NCI-H2196 (cell line): Measurements from ENCODE around the gene SLC48A1.

Experiments
- DNase-seq: peaks from one replicate; lab custom pipeline; 2025; ENCODE audit not compliant: unreplicated experiment; lab: John Stamatoyannopoulos, UW

The SLC48A1 gene

DNA sequence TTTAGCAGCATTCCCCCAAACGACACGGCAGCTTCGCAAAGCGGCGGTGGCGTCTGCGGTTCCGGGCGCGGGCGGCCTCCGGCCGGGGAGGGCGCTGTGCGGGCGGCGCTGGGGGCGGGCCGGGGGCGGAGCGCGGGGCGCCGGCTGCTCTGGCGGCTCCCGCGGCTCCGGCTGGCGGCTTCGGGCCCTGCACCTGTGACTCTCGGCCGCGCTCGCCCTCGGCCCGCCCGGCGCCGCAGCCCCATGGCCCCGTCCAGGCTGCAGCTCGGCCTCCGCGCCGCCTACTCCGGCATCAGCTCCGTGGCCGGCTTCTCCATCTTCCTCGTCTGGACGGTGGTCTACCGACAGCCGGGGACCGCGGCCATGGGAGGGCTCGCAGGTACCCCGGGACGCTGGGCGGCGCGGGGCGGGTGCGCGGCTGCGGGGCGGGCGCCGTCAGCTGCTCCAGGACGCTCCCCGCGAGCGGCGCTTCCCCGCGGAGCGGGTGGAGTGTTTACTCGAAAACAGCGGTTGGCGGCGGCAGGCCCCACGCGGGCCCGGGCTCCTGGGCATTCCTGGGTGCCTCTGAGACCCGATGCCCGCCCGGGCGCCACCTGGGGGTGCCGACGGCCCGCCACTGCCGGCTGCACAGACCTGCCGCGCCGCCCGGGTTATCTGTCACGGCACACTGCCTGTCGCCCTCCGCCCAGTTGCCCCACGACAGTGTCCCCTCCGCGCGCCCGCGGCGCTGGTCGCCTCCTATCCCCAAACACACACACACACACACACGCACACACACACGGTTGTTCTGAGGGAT, at the start of gene SLC48A1:
TSS of gene SLC48A1 (plus strand) at position 177 of the 796 bp plus-strand sequence. CDS start at position 244, 67 bp downstream.
- DNase-seq: peak; percentile 77

DNA sequence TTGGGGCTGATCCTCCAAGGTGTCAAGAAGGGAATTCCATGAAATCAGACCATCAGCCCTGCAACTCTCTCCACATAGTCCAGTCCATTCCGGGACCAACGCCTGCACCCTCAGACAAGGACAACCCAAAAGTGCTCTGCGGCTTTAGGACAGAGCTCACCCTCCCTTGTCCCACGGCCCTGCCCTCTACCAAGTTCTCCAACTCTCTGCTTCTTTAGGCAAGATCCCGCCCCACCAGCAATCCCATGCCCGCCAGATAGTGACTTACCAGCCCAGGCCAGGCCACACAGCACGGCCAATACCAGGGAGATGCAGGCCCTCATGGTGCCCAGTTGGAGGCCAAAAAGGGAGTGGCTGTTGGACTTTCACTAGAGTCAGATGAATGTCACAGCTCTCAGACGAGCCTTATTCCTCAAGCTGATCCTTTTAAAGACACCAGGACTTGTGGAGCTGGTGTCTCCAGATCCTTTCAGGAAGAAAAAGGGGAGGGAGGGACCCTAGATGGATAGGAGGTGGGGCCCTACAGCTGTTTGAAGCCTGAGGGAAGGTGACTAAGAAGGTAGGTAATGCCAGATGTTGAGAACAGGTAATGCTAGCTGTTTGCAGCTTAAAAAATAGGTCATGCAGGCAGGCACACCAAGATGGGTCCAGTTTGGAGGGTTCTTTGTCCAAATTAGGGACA, 47.8 kb upstream of the SLC48A1 start, which contains the start of gene ENDOU:
TSS of gene ENDOU (minus strand) at position 400 of the 682 bp plus-strand sequence. CDS start at position 323, 77 bp downstream.
- DNase-seq: no peak

DNA sequence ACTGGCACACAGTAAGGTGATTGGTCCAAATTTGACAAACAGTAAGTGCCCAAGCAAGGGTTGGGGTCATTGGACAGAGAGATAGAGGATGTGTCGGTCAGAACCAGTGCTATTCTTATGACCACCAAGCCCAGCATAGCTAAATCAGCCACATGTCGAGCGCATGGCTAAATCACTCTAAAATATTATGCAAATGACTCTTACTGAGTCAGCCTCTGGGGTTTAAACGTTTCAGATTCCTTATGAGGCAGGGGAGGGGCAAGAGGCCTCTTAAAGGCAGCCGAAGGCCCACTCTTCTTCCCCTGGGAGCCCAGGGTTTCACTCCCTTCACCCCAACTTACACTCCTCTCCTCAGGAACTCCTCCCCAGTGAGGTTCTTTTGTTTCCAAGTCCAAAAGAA, 47.1 kb upstream of the SLC48A1 start:
- no peak for DNase-seq

GRCh38 chr12:47729233-47729632, 43.8 kb upstream of the SLC48A1 start:
- DNase-seq: no peak

- peak; percentile 55 for DNase-seq
Observed at GRCh38 chr12:47730341-47730744, 42.7 kb upstream of the SLC48A1 start.

- DNase-seq: no peak
Observed at GRCh38 chr12:47731723-47732122, 41.3 kb upstream of the SLC48A1 start.

DNA sequence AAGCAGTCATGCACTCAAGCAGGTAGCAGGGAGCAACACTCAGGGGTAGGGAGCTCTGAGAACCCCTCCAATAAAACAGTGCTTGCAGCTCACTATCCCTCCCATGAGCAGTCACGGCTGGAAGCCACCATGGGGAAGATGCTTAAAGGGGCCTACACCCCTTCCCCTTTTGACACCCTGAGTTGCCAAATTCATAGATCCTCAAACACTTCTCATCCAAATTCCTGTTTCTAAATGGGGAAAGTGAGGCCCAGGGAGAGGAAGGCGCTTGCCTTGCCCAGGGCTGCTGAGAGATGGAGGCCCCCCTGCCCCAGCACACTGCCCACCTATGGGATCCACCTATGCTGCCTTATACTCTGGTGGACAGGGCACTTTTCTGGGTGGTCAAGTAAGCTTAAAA, 40.5 kb upstream of the SLC48A1 start:
- DNase-seq: no peak

GRCh38 chr12:47733142-47733541, 39.9 kb upstream of the SLC48A1 start:
- DNase-seq: no peak

GRCh38 chr12:47734725-47735480, 38.1 kb upstream of the SLC48A1 start:
- DNase-seq: no peak

DNA sequence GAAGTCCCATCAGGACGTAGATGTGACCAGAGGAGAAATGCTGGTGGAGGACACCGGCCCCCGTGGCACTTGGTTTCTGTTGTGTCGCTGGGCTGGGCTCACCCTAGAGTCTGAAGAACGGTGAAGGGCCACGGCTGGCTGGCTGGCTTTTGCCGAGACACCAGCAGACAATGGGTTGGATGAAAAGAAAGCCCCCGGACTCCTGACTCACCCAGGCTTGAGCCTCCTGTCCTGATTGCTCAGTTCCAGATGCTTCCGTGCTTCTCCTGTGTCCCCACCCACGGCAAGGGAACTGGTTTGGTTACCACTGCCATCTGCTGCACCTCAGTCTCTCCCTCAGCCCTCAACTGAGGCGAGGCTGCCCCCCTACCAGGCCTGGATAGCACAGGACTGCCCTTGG, 37.4 kb upstream of the SLC48A1 start:
- no peak for DNase-seq

- DNase-seq: no peak
Observed at GRCh38 chr12:47736216-47736615, 36.8 kb upstream of the SLC48A1 start.

DNA sequence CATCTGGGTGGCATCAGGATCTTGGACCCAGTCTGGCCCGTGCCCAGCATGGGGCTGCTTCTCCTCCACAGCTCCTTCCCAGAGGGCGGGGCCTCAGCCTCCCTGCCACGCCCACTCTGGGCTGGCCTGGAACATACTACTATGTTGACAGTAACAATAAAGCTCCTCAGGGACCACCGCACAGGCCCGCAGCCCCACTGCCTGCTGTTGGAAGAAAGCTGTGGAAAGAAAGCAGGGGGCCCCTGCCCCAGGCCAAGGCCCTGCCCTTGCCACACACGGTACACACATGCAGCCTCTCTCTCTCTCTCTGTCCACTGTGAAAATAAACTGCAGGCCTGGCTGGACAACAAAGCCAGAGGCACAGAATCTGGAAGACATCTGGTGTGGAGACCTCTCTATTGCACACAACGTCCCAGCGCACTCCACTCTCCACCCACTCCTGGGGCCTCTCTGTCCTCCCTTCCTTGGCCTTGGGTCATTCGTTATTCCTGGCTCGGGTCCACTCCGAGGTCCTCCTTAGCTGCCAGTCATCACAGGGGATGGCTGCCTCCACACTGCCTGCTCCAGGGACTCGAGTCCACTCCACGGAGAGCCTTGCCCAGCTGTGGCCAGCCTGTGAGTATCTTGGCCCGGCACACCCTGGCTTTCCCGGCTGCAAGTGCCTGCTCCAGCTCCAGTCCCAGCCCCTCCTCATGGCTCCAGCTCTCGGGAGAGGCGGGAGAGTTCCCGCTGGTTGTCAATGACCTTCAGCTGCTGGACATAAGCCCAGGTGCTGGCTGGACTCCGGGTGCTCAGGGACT, 36.0 kb upstream of the SLC48A1 start:
- no peak for DNase-seq

- no peak for DNase-seq
Observed at GRCh38 chr12:47737936-47738594, 35.0 kb upstream of the SLC48A1 start.

DNA sequence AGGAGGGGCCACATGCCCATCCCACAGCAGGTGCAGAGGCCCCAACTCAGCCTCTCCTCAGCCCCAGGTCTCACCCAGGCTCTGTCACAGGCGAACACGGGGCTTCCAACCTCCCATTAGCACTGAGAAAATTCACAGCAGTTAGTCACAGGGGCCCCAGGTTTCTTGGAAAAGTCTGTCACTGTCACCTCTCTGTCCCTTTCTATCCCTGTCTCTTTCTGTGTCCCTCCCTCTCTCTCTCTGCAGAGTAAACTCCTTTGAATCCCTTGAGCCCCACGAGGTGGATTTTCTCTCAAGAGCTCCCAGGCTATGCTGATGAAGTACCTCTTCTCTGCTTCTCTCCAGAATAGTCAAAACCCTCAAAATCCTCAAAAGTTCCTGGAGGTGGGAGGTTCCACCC, 33.7 kb upstream of the SLC48A1 start:
- no peak for DNase-seq

GRCh38 chr12:47739979-47740378, 33.1 kb upstream of the SLC48A1 start:
- DNase-seq: no peak

DNA sequence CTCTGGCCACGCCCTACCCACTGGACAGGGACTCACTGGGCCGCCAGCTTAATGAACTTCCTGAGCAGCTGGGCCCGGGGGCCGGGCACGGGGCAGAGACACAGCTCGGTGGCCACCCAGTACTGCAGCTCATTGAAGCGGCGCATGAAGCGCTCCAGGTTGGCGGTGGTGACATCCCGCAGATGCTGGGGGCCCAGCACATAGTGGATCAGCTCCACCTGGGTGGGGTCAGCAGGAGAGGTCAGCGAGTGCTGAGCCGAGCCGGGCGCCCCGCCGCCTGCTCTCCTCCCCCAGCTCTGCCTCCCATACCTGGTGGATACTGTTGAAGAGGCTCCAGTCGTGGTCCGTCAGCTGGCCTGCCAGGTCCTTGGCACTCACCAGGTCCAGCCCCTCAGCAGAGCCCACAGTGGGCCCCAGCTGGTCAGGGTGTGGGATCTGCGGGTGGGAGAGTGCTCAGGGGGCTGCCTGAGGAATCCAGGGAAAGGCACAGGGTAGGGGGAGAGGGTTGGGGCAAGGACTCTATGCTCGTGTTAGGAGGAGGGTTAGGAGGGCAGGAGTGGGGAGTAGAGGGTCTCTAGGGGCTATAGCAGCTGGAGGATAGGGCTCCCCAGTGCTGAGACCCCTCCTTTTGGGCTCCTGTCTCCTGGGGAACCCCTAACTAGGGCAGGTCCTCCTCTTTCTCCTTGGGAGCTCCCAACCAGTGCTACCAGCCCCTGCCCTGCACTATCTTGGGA, 32.3 kb upstream of the SLC48A1 start:
- DNase-seq: no peak

- DNase-seq: peak; percentile 96
Observed at GRCh38 chr12:47741340-47741703, 31.7 kb upstream of the SLC48A1 start.

GRCh38 chr12:47742253-47742825, 30.7 kb upstream of the SLC48A1 start:
- DNase-seq: peak; percentile 34

DNA sequence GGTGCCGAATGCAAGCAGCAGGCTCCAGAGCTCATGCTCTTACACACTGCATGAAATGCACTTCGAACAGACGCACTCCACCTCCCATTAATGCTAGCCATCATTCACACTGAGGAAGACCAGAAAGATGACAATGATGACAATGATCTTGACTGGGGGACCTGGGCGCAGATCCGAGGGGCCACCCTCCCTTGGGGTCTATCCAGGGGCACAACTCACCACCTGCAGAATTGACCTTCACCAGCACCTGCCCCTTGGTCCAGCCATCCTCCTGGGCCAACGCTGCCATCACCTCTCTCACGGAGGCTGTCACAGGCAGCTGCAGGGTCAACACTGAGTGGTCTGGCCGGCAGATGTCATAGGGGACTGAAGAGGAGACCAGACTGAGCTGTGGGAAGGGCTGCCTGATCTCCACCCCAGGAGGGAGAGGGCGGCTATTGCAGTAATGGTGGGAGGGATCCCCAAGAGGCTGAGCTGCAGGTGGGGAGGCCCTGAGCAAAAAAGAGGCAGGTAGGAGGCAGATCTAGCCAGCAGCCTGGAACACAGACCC, 29.7 kb upstream of the SLC48A1 start:
- no peak for DNase-seq
